Measurements from ENCODE around the gene CDH23. TPM values are rescaled to one million over a fixed set of nuclear protein-coding genes. Genes with fewer than 3 reads are reported as not detected.

The CDH23 gene
- polyA plus RNA-seq, 1 donor (not counting 4 experiments of a cell fraction or from before 2014, with no cell fraction given), result 0.01 TPM

DNA sequence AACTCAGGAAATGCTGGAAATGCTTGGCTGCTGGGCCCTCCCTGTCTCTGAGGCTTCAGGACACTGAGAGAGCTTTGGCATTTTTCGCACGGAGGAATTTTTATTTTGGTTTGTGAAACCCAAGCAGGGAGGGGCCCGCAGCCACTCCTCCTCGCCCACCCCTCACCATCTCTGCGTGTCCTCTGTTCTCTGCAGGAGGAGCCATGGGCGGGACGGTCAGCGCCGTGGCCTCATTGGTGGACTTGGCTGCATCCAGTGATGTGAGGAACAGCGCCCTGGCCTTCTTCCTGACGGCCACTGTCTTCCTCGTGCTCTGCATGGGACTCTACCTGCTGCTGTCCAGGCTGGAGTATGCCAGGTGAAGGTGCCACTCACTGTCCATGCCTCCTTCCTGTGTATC lies 40.8 kb upstream of the CDH23 start:
- Histone ChIP-seq H3K9ac (ENCODE audit: control insufficient read depth, extremely low read depth, insufficient read depth, low read length) (no peak overlapping the region), H3K27ac (ENCODE audit: control insufficient read depth, insufficient read depth, low read length) (no peak overlapping the region)
- FAIRE-seq, result no peak

DNA sequence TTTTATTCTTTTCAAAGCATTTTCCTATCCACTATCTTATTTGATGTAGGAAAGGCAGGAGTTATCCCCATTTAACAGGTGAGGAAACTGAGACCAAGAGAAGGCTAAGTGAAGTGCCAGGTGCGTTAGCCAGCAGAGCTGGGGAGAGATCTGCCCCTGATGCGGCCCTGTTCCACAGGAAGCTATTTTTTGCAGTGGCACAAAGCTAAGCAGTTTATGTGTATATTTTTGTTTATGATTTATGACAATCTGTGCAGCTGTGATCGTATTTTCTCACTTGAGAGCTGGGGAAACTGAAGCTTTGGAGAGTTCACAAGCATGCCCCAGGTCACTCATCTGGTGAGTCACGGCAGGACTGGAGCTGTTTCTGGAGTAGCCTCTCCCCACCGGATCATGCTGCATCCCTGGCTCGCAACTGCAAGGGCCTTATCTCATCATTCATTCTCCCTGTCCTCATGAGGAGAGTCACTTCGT lies 38.9 kb upstream of the CDH23 start:
- Histone ChIP-seq H2AFZ (ENCODE audit: control insufficient read depth, low read length) (no peak overlapping the region), H4K20me1 (ENCODE audit: control insufficient read depth, extremely low read depth, insufficient read depth, low read length) (no peaks in the 10 kb centered on the region), H3K27ac (ENCODE audit: control insufficient read depth, insufficient read depth, low read length) (no peak overlapping the region), H3K27me3 (ENCODE audit: control insufficient read depth, extremely low read depth, insufficient read depth, low read length) (peaks cover 12% of the 10 kb centered on the region), H3K9me1 (ENCODE audit: control insufficient read depth, extremely low read depth, insufficient read depth, low read length) (no peaks in the 10 kb centered on the region), H3K36me3 (ENCODE audit: control insufficient read depth in 2 of 2, extremely low read depth in 1 of 2, insufficient read depth in 2 of 2, low read length in 2 of 2) (no peaks in the 10 kb centered on the region), H3K4me3 (ENCODE audit: control insufficient read depth in 2 of 3, extremely low read depth in 1 of 3, insufficient read depth in 2 of 3, low read depth in 1 of 3, low read length in 3 of 3) (no peak overlapping the region), H3K9ac (ENCODE audit: control insufficient read depth, extremely low read depth, insufficient read depth, low read length) (no peak overlapping the region), H3K9me3 (ENCODE audit: control insufficient read depth, low read depth, low read length) (no peaks in the 10 kb centered on the region), H3K4me1 (ENCODE audit: control insufficient read depth, extremely low read depth, insufficient read depth, low read length) (no peaks in the 10 kb centered on the region), H3K79me2 (ENCODE audit: control insufficient read depth, insufficient read depth, low read length) (no peaks in the 10 kb centered on the region), H3K4me2 (ENCODE audit: control insufficient read depth, extremely low read depth, insufficient read depth, low read depth, low read length) (no peak overlapping the region)
- no peak for DNase-seq (ENCODE audit: low read depth, low spot score)
- FAIRE-seq, result no peak
- TF ChIP-seq, protein P1, sequence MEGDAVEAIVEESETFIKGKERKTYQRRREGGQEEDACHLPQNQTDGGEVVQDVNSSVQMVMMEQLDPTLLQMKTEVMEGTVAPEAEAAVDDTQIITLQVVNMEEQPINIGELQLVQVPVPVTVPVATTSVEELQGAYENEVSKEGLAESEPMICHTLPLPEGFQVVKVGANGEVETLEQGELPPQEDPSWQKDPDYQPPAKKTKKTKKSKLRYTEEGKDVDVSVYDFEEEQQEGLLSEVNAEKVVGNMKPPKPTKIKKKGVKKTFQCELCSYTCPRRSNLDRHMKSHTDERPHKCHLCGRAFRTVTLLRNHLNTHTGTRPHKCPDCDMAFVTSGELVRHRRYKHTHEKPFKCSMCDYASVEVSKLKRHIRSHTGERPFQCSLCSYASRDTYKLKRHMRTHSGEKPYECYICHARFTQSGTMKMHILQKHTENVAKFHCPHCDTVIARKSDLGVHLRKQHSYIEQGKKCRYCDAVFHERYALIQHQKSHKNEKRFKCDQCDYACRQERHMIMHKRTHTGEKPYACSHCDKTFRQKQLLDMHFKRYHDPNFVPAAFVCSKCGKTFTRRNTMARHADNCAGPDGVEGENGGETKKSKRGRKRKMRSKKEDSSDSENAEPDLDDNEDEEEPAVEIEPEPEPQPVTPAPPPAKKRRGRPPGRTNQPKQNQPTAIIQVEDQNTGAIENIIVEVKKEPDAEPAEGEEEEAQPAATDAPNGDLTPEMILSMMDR (optimal IDR thresholded peaks at IDR 0.05 in 1 of 3, IDR thresholded peaks at IDR 0.05 in 1 of 3, conservative IDR thresholded peaks at IDR 0.05 in 1 of 3; ENCODE audit: extremely low read depth in 1 of 3, insufficient read depth in 2 of 3, low read length in 3 of 3), result no peak
- no peak for TF ChIP-seq EZH2 (IDR thresholded peaks at IDR 0.05; ENCODE audit: low read length)
- dilution Hi-C loops (cut with MboI; ENCODE audit: extremely low pct_ligation_motif_present, low sequenced_read_pairs), result no loop called here

More for the DNA sequence above, 40.8 kb upstream of the CDH23 start:
- TF ChIP-seq EZH2 (IDR thresholded peaks at IDR 0.05; ENCODE audit: low read length), result no peak
- TF ChIP-seq, protein P1 (optimal IDR thresholded peaks at IDR 0.05 in 1 of 3, IDR thresholded peaks at IDR 0.05 in 1 of 3, conservative IDR thresholded peaks at IDR 0.05 in 1 of 3; ENCODE audit: extremely low read depth in 1 of 3, insufficient read depth in 2 of 3, low read length in 3 of 3), result no peak
- DNase-seq (ENCODE audit: low read depth, low spot score), result no peak
- dilution Hi-C loops (cut with MboI; ENCODE audit: extremely low pct_ligation_motif_present, low sequenced_read_pairs), result no loop called here
- peaks cover 31% of the 10 kb centered on the region for H3K27me3 ChIP-seq (ENCODE audit: control insufficient read depth, extremely low read depth, insufficient read depth, low read length)
- no peak overlapping the region for H3K4me2 ChIP-seq (ENCODE audit: control insufficient read depth, extremely low read depth, insufficient read depth, low read depth, low read length)
- no peaks in the 10 kb centered on the region for H4K20me1 ChIP-seq (ENCODE audit: control insufficient read depth, extremely low read depth, insufficient read depth, low read length)
- H3K4me1 ChIP-seq (ENCODE audit: control insufficient read depth, extremely low read depth, insufficient read depth, low read length), result no peaks in the 10 kb centered on the region
- no peak overlapping the region for H3K4me3 ChIP-seq (ENCODE audit: control insufficient read depth in 2 of 3, extremely low read depth in 1 of 3, insufficient read depth in 2 of 3, low read depth in 1 of 3, low read length in 3 of 3)
- no peaks in the 10 kb centered on the region for H3K79me2 ChIP-seq (ENCODE audit: control insufficient read depth, insufficient read depth, low read length)
- no peaks in the 10 kb centered on the region for H3K9me3 ChIP-seq (ENCODE audit: control insufficient read depth, low read depth, low read length)
- H3K9me1 ChIP-seq (ENCODE audit: control insufficient read depth, extremely low read depth, insufficient read depth, low read length), result no peaks in the 10 kb centered on the region
- H3K36me3 ChIP-seq (ENCODE audit: control insufficient read depth in 2 of 2, extremely low read depth in 1 of 2, insufficient read depth in 2 of 2, low read length in 2 of 2), result no peaks in the 10 kb centered on the region
- no peak overlapping the region for H2AFZ ChIP-seq (ENCODE audit: control insufficient read depth, low read length)
